Measurements from ENCODE around the gene MAGOH.

The MAGOH gene

GRCh38 chr1:53260631-53261247, 22.4 kb upstream of the MAGOH start:
- Mint-ChIP-seq H3K27ac (no peak overlapping the region), H3K36me3 (ENCODE audit: low read depth) (peaks cover 55% of the 10 kb centered on the region), H3K27me3 (ENCODE audit: low read depth) (no peaks in the 10 kb centered on the region), H3K4me1 (ENCODE audit: low read depth) (no peaks in the 10 kb centered on the region), H3K9me3 (no peaks in the 10 kb centered on the region), H3K4me3 (no peak overlapping the region)
- DNase-seq (ENCODE audit: low spot score) = no peak

GRCh38 chr1:53259932-53260331, 21.6 kb upstream of the MAGOH start:
- DNase-seq (ENCODE audit: low spot score) = no peak
- Mint-ChIP-seq H3K27me3 (ENCODE audit: low read depth) (no peaks in the 10 kb centered on the region), H3K4me3 (no peak overlapping the region), H3K9me3 (no peaks in the 10 kb centered on the region), H3K36me3 (ENCODE audit: low read depth) (peaks cover 50% of the 10 kb centered on the region), H3K27ac (no peak overlapping the region), H3K4me1 (ENCODE audit: low read depth) (no peaks in the 10 kb centered on the region)

- no peaks in the 10 kb centered on the region for H3K4me1 Mint-ChIP-seq (ENCODE audit: low read depth)
- no peaks in the 10 kb centered on the region for H3K9me3 Mint-ChIP-seq
- H3K4me3 Mint-ChIP-seq = no peak overlapping the region
- H3K27ac Mint-ChIP-seq = no peak overlapping the region
- peaks cover 50% of the 10 kb centered on the region for H3K36me3 Mint-ChIP-seq (ENCODE audit: low read depth)
- no peaks in the 10 kb centered on the region for H3K27me3 Mint-ChIP-seq (ENCODE audit: low read depth)
- DNase-seq (ENCODE audit: low spot score) = no peak
Measured at GRCh38 chr1:53258216-53258615, 19.9 kb upstream of the MAGOH start.

GRCh38 chr1:53257454-53258081, 19.2 kb upstream of the MAGOH start:
- no peak for DNase-seq (ENCODE audit: low spot score)
- Mint-ChIP-seq H3K4me3 (no peak overlapping the region), H3K27ac (no peak overlapping the region), H3K4me1 (ENCODE audit: low read depth) (no peaks in the 10 kb centered on the region), H3K27me3 (ENCODE audit: low read depth) (no peaks in the 10 kb centered on the region), H3K36me3 (ENCODE audit: low read depth) (peaks cover 46% of the 10 kb centered on the region), H3K9me3 (no peaks in the 10 kb centered on the region)

- no peaks in the 10 kb centered on the region for H3K9me3 Mint-ChIP-seq
- no peak overlapping the region for H3K4me3 Mint-ChIP-seq
Measured at GRCh38 chr1:53256511-53257453, 18.5 kb upstream of the MAGOH start.

GRCh38 chr1:53255031-53255430, 16.7 kb upstream of the MAGOH start:
- Mint-ChIP-seq H3K27me3 (ENCODE audit: low read depth) (no peaks in the 10 kb centered on the region), H3K4me3 (no peak overlapping the region), H3K36me3 (ENCODE audit: low read depth) (peaks cover 44% of the 10 kb centered on the region), H3K4me1 (ENCODE audit: low read depth) (no peaks in the 10 kb centered on the region), H3K27ac (no peak overlapping the region), H3K9me3 (no peaks in the 10 kb centered on the region)
- no peak for DNase-seq (ENCODE audit: low spot score)

More at GRCh38 chr1:53256511-53257453, 18.5 kb upstream of the MAGOH start:
- H3K36me3 Mint-ChIP-seq (ENCODE audit: low read depth) = peaks cover 46% of the 10 kb centered on the region
- no peak overlapping the region for H3K27ac Mint-ChIP-seq
- no peaks in the 10 kb centered on the region for H3K4me1 Mint-ChIP-seq (ENCODE audit: low read depth)
- no peak for DNase-seq (ENCODE audit: low spot score)
- H3K27me3 Mint-ChIP-seq (ENCODE audit: low read depth) = no peaks in the 10 kb centered on the region

- no peaks in the 10 kb centered on the region for H3K27me3 Mint-ChIP-seq (ENCODE audit: low read depth)
- peaks cover 46% of the 10 kb centered on the region for H3K36me3 Mint-ChIP-seq (ENCODE audit: low read depth)
- no peak overlapping the region for H3K4me3 Mint-ChIP-seq
- H3K27ac Mint-ChIP-seq = no peak overlapping the region
- no peak for DNase-seq (ENCODE audit: low spot score)
- H3K4me1 Mint-ChIP-seq (ENCODE audit: low read depth) = no peaks in the 10 kb centered on the region
- no peaks in the 10 kb centered on the region for H3K9me3 Mint-ChIP-seq
Measured at GRCh38 chr1:53254011-53254640, 15.8 kb upstream of the MAGOH start.

GRCh38 chr1:53250325-53250724, 12.0 kb upstream of the MAGOH start:
- H3K36me3 Mint-ChIP-seq (ENCODE audit: low read depth) = peaks cover 46% of the 10 kb centered on the region
- H3K27me3 Mint-ChIP-seq (ENCODE audit: low read depth) = no peaks in the 10 kb centered on the region
- H3K4me3 Mint-ChIP-seq = no peak overlapping the region

GRCh38 chr1:53249706-53250105, 11.4 kb upstream of the MAGOH start:
- Mint-ChIP-seq H3K4me3 (no peak overlapping the region), H3K27me3 (ENCODE audit: low read depth) (no peaks in the 10 kb centered on the region), H3K27ac (no peak overlapping the region), H3K9me3 (no peaks in the 10 kb centered on the region), H3K36me3 (ENCODE audit: low read depth) (peaks cover 47% of the 10 kb centered on the region), H3K4me1 (ENCODE audit: low read depth) (no peaks in the 10 kb centered on the region)
- no peak for DNase-seq (ENCODE audit: low spot score)

More at GRCh38 chr1:53250325-53250724, 12.0 kb upstream of the MAGOH start:
- H3K27ac Mint-ChIP-seq = no peak overlapping the region
- H3K4me1 Mint-ChIP-seq (ENCODE audit: low read depth) = no peaks in the 10 kb centered on the region
- H3K9me3 Mint-ChIP-seq = no peaks in the 10 kb centered on the region
- DNase-seq (ENCODE audit: low spot score) = no peak

GRCh38 chr1:53246261-53247134, 8.2 kb upstream of the MAGOH start:
- Mint-ChIP-seq H3K27ac (no peak overlapping the region), H3K4me1 (ENCODE audit: low read depth) (no peaks in the 10 kb centered on the region), H3K36me3 (ENCODE audit: low read depth) (peaks cover 40% of the 10 kb centered on the region), H3K9me3 (no peaks in the 10 kb centered on the region), H3K4me3 (no peak overlapping the region), H3K27me3 (ENCODE audit: low read depth) (no peaks in the 10 kb centered on the region)
- no peak for DNase-seq (ENCODE audit: low spot score)

- no peak for DNase-seq (ENCODE audit: low spot score)
- H3K4me1 Mint-ChIP-seq (ENCODE audit: low read depth) = no peaks in the 10 kb centered on the region
- no peak overlapping the region for H3K27ac Mint-ChIP-seq
- no peaks in the 10 kb centered on the region for H3K9me3 Mint-ChIP-seq
- H3K36me3 Mint-ChIP-seq (ENCODE audit: low read depth) = peaks cover 25% of the 10 kb centered on the region
- H3K27me3 Mint-ChIP-seq (ENCODE audit: low read depth) = no peaks in the 10 kb centered on the region
- H3K4me3 Mint-ChIP-seq = no peak overlapping the region
Measured at GRCh38 chr1:53244141-53244540, 5.8 kb upstream of the MAGOH start.

GRCh38 chr1:53242381-53242780, 4.1 kb upstream of the MAGOH start:
- Mint-ChIP-seq H3K27me3 (ENCODE audit: low read depth) (no peaks in the 10 kb centered on the region), H3K4me1 (ENCODE audit: low read depth) (peaks cover 11% of the 10 kb centered on the region), H3K27ac (no peak overlapping the region), H3K36me3 (ENCODE audit: low read depth) (peaks cover 19% of the 10 kb centered on the region), H3K9me3 (no peaks in the 10 kb centered on the region), H3K4me3 (no peak overlapping the region)
- DNase-seq (ENCODE audit: low spot score) = no peak

- Mint-ChIP-seq H3K27ac (no peak overlapping the region), H3K4me1 (ENCODE audit: low read depth) (peaks cover 11% of the 10 kb centered on the region), H3K9me3 (no peaks in the 10 kb centered on the region), H3K27me3 (ENCODE audit: low read depth) (no peaks in the 10 kb centered on the region), H3K36me3 (ENCODE audit: low read depth) (peaks cover 18% of the 10 kb centered on the region), H3K4me3 (no peak overlapping the region)
- DNase-seq (ENCODE audit: low spot score) = no peak
Measured at GRCh38 chr1:53241828-53242227, 3.5 kb upstream of the MAGOH start.
